ENCODE results near the gene NEO1. TPM values are rescaled to one million over a fixed set of nuclear protein-coding genes. Genes with fewer than 3 reads are reported as not detected.

Gene NEO1
- polyA plus RNA-seq, 1 donor from 2014 or later: 57.0 TPM

- Histone ChIP-seq H3K36me3 (ENCODE audit: insufficient read depth, low read length) (peaks cover 5% of the 10 kb centered on the region), H3K9ac (ENCODE audit: low read length) (no peak overlapping the region), H3F3A (ENCODE audit: insufficient read depth, low read length, poor library complexity, severe bottlenecking) (no peaks in the 10 kb centered on the region), H3K4me2 (ENCODE audit: low read length) (no peak overlapping the region), H3K27me3 (ENCODE audit: insufficient read depth, low read depth, low read length) (no peaks in the 10 kb centered on the region), H3K27ac (ENCODE audit: low read length) (no peak overlapping the region), H3K9me3 (ENCODE audit: low read length) (no peaks in the 10 kb centered on the region), H3K4me3 (ENCODE audit: low read length) (no peak overlapping the region), H3K9me2 (ENCODE audit: insufficient read depth, low read length) (no peaks in the 10 kb centered on the region), H3K79me2 (replicated peaks; ENCODE audit: insufficient read depth, low read length) (no peaks in the 10 kb centered on the region), H2AFZ (ENCODE audit: low read depth, low read length) (no peak overlapping the region), H4K20me1 (ENCODE audit: insufficient read depth) (no peaks in the 10 kb centered on the region)
- no peak for TF ChIP-seq POLR2AphosphoS5 (IDR thresholded peaks at IDR 0.05)
- no peak for TF ChIP-seq REST (IDR thresholded peaks at IDR 0.05; ENCODE audit: borderline replicate concordance)
- no peak for TF ChIP-seq CTCF (IDR thresholded peaks at IDR 0.05; ENCODE audit: poor library complexity, severe bottlenecking)
- no peak for TF ChIP-seq SMC3 (conservative IDR thresholded peaks at IDR 0.05; ENCODE audit: poor library complexity)
- TF ChIP-seq EP300 (conservative IDR thresholded peaks at IDR 0.05; ENCODE audit: poor library complexity, severe bottlenecking): no peak
- TF ChIP-seq RAD21 (conservative IDR thresholded peaks at IDR 0.05): no peak
- no peak for TF ChIP-seq TAF1 (IDR thresholded peaks at IDR 0.05; ENCODE audit: low read depth)
- TF ChIP-seq EZH2 (IDR thresholded peaks at IDR 0.05; ENCODE audit: borderline replicate concordance, insufficient read depth, low read length, poor library complexity, severe bottlenecking): no peak
- no peak for TF ChIP-seq MXI1 (conservative IDR thresholded peaks at IDR 0.05; ENCODE audit: poor library complexity, severe bottlenecking)
These were observed 273.9 kb downstream of the NEO1 start for GRCh38 chr15:73326157-73326556.

GRCh38 chr15:73328149-73328820 lies 276.0 kb downstream of the NEO1 start:
- no peak for TF ChIP-seq CTCF (IDR thresholded peaks at IDR 0.05; ENCODE audit: poor library complexity, severe bottlenecking)
- no peak for TF ChIP-seq MXI1 (conservative IDR thresholded peaks at IDR 0.05; ENCODE audit: poor library complexity, severe bottlenecking)
- no peak for TF ChIP-seq POLR2AphosphoS5 (IDR thresholded peaks at IDR 0.05)
- TF ChIP-seq EZH2 (IDR thresholded peaks at IDR 0.05; ENCODE audit: borderline replicate concordance, insufficient read depth, low read length, poor library complexity, severe bottlenecking): no peak
- no peak for TF ChIP-seq RAD21 (conservative IDR thresholded peaks at IDR 0.05)
- no peak for TF ChIP-seq REST (IDR thresholded peaks at IDR 0.05; ENCODE audit: borderline replicate concordance)
- TF ChIP-seq TAF1 (IDR thresholded peaks at IDR 0.05; ENCODE audit: low read depth): no peak
- TF ChIP-seq EP300 (conservative IDR thresholded peaks at IDR 0.05; ENCODE audit: poor library complexity, severe bottlenecking): no peak
- no peak for TF ChIP-seq SMC3 (conservative IDR thresholded peaks at IDR 0.05; ENCODE audit: poor library complexity)
- Histone ChIP-seq H3K4me3 (ENCODE audit: low read length) (no peak overlapping the region), H2AFZ (ENCODE audit: low read depth, low read length) (no peak overlapping the region), H3K27ac (ENCODE audit: low read length) (no peak overlapping the region), H3K79me2 (replicated peaks; ENCODE audit: insufficient read depth, low read length) (no peaks in the 10 kb centered on the region), H3K9ac (ENCODE audit: low read length) (no peak overlapping the region), H3K9me2 (ENCODE audit: insufficient read depth, low read length) (no peaks in the 10 kb centered on the region), H3K27me3 (ENCODE audit: insufficient read depth, low read depth, low read length) (no peaks in the 10 kb centered on the region), H3K36me3 (ENCODE audit: insufficient read depth, low read length) (peaks cover 5% of the 10 kb centered on the region), H3F3A (ENCODE audit: insufficient read depth, low read length, poor library complexity, severe bottlenecking) (no peaks in the 10 kb centered on the region), H4K20me1 (ENCODE audit: insufficient read depth) (no peaks in the 10 kb centered on the region), H3K9me3 (ENCODE audit: low read length) (no peaks in the 10 kb centered on the region), H3K4me2 (ENCODE audit: low read length) (no peak overlapping the region)

Data from neural cell (in vitro differentiated cells).